ENCODE measurements around the gene MPP3.
A peak's percentile ranks its signal among the peaks of the same experiment; 100 is the strongest.
"Not testable (repeated sequence)": the region's sequence is repeated elsewhere in the genome, so short reads cannot be mapped to it uniquely, and the experiment has no call there.

Gene MPP3

GRCh38 chr17:43832976-43833829, at the start of gene MPP3:
Gene MPP3, minus strand, starts transcription at chr17:43833146. Its CDS starts 1,240 bp downstream, at chr17:43831906.
- peak; percentile 76 for DNase-seq

GRCh38 chr17:43881758-43882505, 49.0 kb upstream of the MPP3 start:
- DNase-seq, result no peak

GRCh38 chr17:43881181-43881580, 48.2 kb upstream of the MPP3 start:
- DNase-seq, result no peak

- peak; percentile 68 for DNase-seq
Observed at GRCh38 chr17:43880420-43880991, 47.6 kb upstream of the MPP3 start.

GRCh38 chr17:43879723-43880419, 46.9 kb upstream of the MPP3 start:
- DNase-seq, result no peak

- DNase-seq, result peak; percentile 88
Observed at GRCh38 chr17:43878260-43879175, 45.6 kb upstream of the MPP3 start.

GRCh38 chr17:43877451-43878155, 44.7 kb upstream of the MPP3 start:
- DNase-seq, result no peak

GRCh38 chr17:43877031-43877430, 44.1 kb upstream of the MPP3 start:
- DNase-seq, result no peak

GRCh38 chr17:43875476-43876147, 42.7 kb upstream of the MPP3 start:
- DNase-seq, result no peak

GRCh38 chr17:43874293-43874692, 41.3 kb upstream of the MPP3 start:
- DNase-seq, result no peak

- no peak for DNase-seq
Observed at GRCh38 chr17:43873815-43874214, 40.9 kb upstream of the MPP3 start.

GRCh38 chr17:43873091-43873490, 40.1 kb upstream of the MPP3 start:
- DNase-seq, result no peak

- DNase-seq, result no peak
Observed at GRCh38 chr17:43871946-43872690, 39.2 kb upstream of the MPP3 start.

- not testable (repeated sequence) for DNase-seq
Observed at GRCh38 chr17:43869031-43869430, 36.1 kb upstream of the MPP3 start.

GRCh38 chr17:43868226-43868994, 35.5 kb upstream of the MPP3 start:
- DNase-seq, result no peak

- DNase-seq, result no peak
Observed at GRCh38 chr17:43864161-43864984, 31.4 kb upstream of the MPP3 start.

- DNase-seq, result no peak
Observed at GRCh38 chr17:43861960-43862359, 29.0 kb upstream of the MPP3 start.

All from right forelimb (tissue), 1 donor.